Measurements from ENCODE around the gene CAMK1. TPM values are rescaled to one million over a fixed set of nuclear protein-coding genes. Genes with fewer than 3 reads are reported as not detected.

Gene CAMK1
- polyA plus RNA-seq, 1 donor (not counting 4 experiments of a cell fraction or from before 2014, with no cell fraction given) = 2.3 TPM

DNA sequence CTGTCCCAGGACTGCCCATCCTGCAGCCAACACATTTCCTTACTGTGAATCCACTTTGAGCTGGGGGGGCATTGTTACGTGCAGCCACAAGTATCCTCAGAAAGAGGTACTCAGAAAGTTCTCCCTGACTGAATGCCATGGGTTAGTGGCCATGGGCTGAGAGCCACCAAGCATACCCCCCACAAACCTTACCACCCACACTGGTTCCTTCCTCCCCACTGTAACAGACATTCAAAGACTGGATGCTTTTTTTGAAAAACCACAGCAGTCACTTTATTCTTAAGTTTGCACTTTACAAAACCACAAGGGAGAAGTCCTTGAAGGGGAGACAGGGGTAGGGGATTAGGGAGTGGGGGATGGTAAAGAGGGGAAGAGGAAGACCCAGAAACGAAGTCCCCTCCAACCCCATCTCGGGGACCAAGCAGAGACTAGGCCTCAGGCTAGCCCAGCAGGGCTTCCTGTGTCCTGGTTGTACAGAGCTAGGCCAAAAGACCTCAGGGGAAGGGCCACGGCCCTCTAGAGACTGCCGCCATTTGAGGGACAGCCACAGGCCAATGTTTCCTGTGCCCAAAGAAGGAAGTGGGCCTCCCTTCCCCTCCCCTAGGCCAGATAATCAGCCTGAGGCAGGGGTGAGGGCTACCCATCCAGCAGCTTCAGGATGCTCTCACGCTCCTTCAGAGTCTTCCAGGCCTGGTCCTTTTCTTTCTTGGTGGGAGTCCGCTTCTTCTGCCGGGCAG, 10.1 kb upstream of the CAMK1 start:
- H3K36me3 ChIP-seq (ENCODE audit: control insufficient read depth in 2 of 2, extremely low read depth in 1 of 2, insufficient read depth in 2 of 2, low read length in 2 of 2) = peaks cover 10 to 11% of the 10 kb centered on the region in 2 experiments
- TF ChIP-seq, protein P1, sequence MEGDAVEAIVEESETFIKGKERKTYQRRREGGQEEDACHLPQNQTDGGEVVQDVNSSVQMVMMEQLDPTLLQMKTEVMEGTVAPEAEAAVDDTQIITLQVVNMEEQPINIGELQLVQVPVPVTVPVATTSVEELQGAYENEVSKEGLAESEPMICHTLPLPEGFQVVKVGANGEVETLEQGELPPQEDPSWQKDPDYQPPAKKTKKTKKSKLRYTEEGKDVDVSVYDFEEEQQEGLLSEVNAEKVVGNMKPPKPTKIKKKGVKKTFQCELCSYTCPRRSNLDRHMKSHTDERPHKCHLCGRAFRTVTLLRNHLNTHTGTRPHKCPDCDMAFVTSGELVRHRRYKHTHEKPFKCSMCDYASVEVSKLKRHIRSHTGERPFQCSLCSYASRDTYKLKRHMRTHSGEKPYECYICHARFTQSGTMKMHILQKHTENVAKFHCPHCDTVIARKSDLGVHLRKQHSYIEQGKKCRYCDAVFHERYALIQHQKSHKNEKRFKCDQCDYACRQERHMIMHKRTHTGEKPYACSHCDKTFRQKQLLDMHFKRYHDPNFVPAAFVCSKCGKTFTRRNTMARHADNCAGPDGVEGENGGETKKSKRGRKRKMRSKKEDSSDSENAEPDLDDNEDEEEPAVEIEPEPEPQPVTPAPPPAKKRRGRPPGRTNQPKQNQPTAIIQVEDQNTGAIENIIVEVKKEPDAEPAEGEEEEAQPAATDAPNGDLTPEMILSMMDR (optimal IDR thresholded peaks at IDR 0.05 in 1 of 3, IDR thresholded peaks at IDR 0.05 in 1 of 3, conservative IDR thresholded peaks at IDR 0.05 in 1 of 3; ENCODE audit: extremely low read depth in 1 of 3, insufficient read depth in 2 of 3, low read length in 3 of 3) = no peak
- TF ChIP-seq EZH2 (IDR thresholded peaks at IDR 0.05; ENCODE audit: low read length) = no peak

GRCh38 chr3:9779075-9779593, 9.4 kb upstream of the CAMK1 start:
- dilution Hi-C loops (cut with MboI; ENCODE audit: extremely low pct_ligation_motif_present, low sequenced_read_pairs) = no loop called here
- no peak for FAIRE-seq
- Histone ChIP-seq H4K20me1 (ENCODE audit: control insufficient read depth, extremely low read depth, insufficient read depth, low read length) (no peaks in the 10 kb centered on the region), H3K4me3 (ENCODE audit: control insufficient read depth in 2 of 3, extremely low read depth in 1 of 3, insufficient read depth in 2 of 3, low read depth in 1 of 3, low read length in 3 of 3) (no peak overlapping the region), H3K36me3 (ENCODE audit: control insufficient read depth in 2 of 2, extremely low read depth in 1 of 2, insufficient read depth in 2 of 2, low read length in 2 of 2) (peaks cover 9 to 11% of the 10 kb centered on the region in 2 experiments), H3K9me3 (ENCODE audit: control insufficient read depth, low read depth, low read length) (no peaks in the 10 kb centered on the region), H3K9ac (ENCODE audit: control insufficient read depth, extremely low read depth, insufficient read depth, low read length) (no peak overlapping the region), H2AFZ (ENCODE audit: control insufficient read depth, low read length) (no peak overlapping the region), H3K79me2 (ENCODE audit: control insufficient read depth, insufficient read depth, low read length) (no peaks in the 10 kb centered on the region), H3K9me1 (ENCODE audit: control insufficient read depth, extremely low read depth, insufficient read depth, low read length) (no peaks in the 10 kb centered on the region), H3K27ac (ENCODE audit: control insufficient read depth, insufficient read depth, low read length) (no peak overlapping the region), H3K4me1 (ENCODE audit: control insufficient read depth, extremely low read depth, insufficient read depth, low read length) (peaks cover 3% of the 10 kb centered on the region), H3K4me2 (ENCODE audit: control insufficient read depth, extremely low read depth, insufficient read depth, low read depth, low read length) (no peak overlapping the region), H3K27me3 (ENCODE audit: control insufficient read depth, extremely low read depth, insufficient read depth, low read length) (no peaks in the 10 kb centered on the region)
- DNase-seq (ENCODE audit: low read depth, low spot score) = no peak
- TF ChIP-seq, protein P1 (optimal IDR thresholded peaks at IDR 0.05 in 1 of 3, IDR thresholded peaks at IDR 0.05 in 1 of 3, conservative IDR thresholded peaks at IDR 0.05 in 1 of 3; ENCODE audit: extremely low read depth in 1 of 3, insufficient read depth in 2 of 3, low read length in 3 of 3) = no peak
- TF ChIP-seq EZH2 (IDR thresholded peaks at IDR 0.05; ENCODE audit: low read length) = no peak

More for the DNA sequence above, 10.1 kb upstream of the CAMK1 start:
- no peak overlapping the region for H3K4me3 ChIP-seq (ENCODE audit: control insufficient read depth in 2 of 3, extremely low read depth in 1 of 3, insufficient read depth in 2 of 3, low read depth in 1 of 3, low read length in 3 of 3)
- no peaks in the 10 kb centered on the region for H3K27me3 ChIP-seq (ENCODE audit: control insufficient read depth, extremely low read depth, insufficient read depth, low read length)
- H3K27ac ChIP-seq (ENCODE audit: control insufficient read depth, insufficient read depth, low read length) = no peak overlapping the region
- no peak overlapping the region for H3K4me2 ChIP-seq (ENCODE audit: control insufficient read depth, extremely low read depth, insufficient read depth, low read depth, low read length)
- H3K4me1 ChIP-seq (ENCODE audit: control insufficient read depth, extremely low read depth, insufficient read depth, low read length) = peaks cover 3% of the 10 kb centered on the region
- H3K9ac ChIP-seq (ENCODE audit: control insufficient read depth, extremely low read depth, insufficient read depth, low read length) = no peak overlapping the region
- DNase-seq (ENCODE audit: low read depth, low spot score) (no peak), FAIRE-seq (no peak)
- H3K9me1 ChIP-seq (ENCODE audit: control insufficient read depth, extremely low read depth, insufficient read depth, low read length) = no peaks in the 10 kb centered on the region
- no peaks in the 10 kb centered on the region for H4K20me1 ChIP-seq (ENCODE audit: control insufficient read depth, extremely low read depth, insufficient read depth, low read length)
- dilution Hi-C loops (cut with MboI; ENCODE audit: extremely low pct_ligation_motif_present, low sequenced_read_pairs) = no loop called here
- H3K79me2 ChIP-seq (ENCODE audit: control insufficient read depth, insufficient read depth, low read length) = no peaks in the 10 kb centered on the region
- no peak overlapping the region for H2AFZ ChIP-seq (ENCODE audit: control insufficient read depth, low read length)
- H3K9me3 ChIP-seq (ENCODE audit: control insufficient read depth, low read depth, low read length) = no peaks in the 10 kb centered on the region
